Skin epidermis (tissue), 12 donors: ENCODE data around the gene STEEP1.

Experiments used
- H3K27ac ChIP-seq, 21 experiments: fragments of 200-600 bp; sonication (generic) in 11 of 21; one replicate each; pipeline ENCODE4 v1.5.0; 2020; ENCODE audit warnings: mild to moderate bottlenecking in 3 of 21, inconsistent platforms in 2 of 21, moderate library complexity in 2 of 21
- H3K4me3 ChIP-seq, 7 experiments: fragments of 200-600 bp; sonication (generic) in 2 of 7; one replicate each; pipeline ENCODE4 v1.5.0; 2020; ENCODE audit warnings: inconsistent platforms in 2 of 7, mild to moderate bottlenecking in 2 of 7, moderate library complexity in 1 of 7

The STEEP1 gene

DNA sequence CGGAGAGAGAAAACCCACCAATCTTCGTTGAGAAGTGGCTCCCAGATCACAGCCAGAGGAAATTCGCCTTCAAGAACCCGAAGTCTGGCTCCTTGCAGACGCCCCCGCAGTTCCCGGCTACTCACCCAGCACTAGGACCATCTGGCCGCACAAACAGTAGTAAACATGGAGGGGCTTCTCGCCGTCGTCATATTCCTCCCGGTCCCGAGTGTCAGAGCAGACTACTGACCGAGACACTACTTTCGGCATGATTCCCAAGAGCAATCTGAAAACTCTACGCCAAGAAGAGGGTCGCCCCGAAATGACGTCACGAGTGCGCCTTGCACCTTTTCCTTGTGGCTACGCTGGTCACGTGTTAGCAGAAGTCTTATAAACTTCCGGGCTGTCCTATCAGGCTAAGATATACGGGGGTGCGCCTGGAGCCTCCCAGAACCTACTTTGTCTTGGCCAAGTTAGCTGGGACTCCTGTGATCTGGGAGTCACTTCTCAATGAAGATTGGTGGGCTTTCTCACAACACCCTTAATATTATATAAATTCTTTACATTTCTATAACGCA, at the start of gene STEEP1:
Gene STEEP1, minus strand, starts transcription at position 303 of the 557 bp plus-strand sequence. Its CDS starts 54 bp downstream, at position 249.
- peak within 1 kb of the TSS in 19 of 21 experiments; percentile 37 to 81 (median 75) for H3K27ac ChIP-seq
- H3K4me3 ChIP-seq: peak within 1 kb of the TSS; percentile 45 to 66 (median 49)

DNA sequence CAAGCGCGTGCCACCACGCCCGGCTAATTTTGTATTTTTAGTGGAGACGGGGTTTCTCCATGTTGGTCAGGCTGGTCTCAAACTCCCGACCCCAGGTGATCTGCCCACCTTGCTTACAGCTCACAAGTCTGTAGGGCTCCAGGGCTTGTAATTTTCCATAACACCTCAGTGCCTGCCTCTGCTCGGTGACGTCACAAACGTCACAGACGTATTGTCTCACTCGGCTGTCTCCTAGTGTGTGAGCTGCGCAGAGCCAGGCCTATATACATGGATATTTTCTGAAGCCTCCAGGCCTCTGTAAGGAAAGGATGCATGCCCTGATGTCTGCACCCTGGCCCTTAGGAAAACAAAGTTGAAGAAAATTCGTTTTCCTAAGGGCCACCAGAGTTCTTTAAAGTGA, 49.6 kb upstream of the STEEP1 start:
- Histone ChIP-seq H3K4me3 (no peak overlapping the region), H3K27ac (no peak overlapping the region)

DNA sequence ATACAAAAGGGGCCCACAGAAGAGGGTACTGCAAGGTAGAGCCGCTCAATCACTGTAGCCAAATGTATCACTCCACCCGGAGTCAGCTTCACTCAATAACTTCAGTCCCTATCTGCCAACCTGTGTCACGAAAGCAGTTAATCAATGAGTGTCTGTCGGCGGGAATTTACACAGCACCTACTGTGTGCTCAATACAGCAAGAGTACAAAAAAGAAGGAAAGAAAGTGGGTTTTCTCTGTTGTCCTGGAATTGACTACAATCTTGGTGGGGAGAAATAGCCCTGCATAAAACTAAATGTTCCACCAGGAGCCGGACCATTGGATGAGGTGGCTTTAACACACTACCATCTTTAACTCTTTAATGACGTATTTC, 41.8 kb upstream of the STEEP1 start:
- peak overlapping the region in 6 of 7 experiments; percentile 49 to 73 (median 68) for H3K4me3 ChIP-seq
- H3K27ac ChIP-seq: peak overlapping the region in 19 of 21 experiments; percentile 69 to 93 (median 84)

DNA sequence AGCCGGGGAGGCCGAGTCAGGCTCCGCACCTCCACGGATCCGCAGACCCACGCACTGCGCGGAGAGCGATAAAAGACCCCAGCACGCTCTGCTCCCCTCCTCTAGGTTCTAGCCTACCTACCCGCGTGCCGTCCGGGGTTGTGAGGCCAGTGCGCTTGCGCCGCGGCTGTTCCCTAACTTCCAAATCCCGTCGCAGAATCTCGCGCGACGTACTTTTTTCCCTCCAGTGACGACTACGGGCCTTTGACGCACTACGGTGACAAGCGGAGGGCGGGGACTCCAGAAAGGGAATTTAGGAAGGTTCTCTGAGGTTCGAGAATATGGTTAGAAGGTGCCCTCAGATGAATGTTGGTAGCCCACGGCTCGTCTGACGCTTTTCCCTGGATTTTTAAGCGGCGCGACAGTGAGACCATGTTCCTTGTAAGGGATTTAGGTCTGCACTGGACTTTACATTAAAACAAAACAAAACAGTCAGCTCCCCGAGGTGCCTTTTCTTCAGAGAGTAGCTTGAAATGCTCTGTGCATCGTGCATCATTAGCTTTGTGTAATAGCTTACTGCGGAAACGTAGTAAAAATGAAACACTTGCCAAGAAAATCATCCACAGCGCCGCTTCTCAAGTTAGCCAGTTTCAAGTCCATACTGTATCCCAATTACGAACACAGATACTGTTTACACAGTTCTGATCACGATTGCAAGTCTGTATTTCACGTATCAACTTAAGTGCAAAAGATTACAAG, 41.2 kb upstream of the STEEP1 start, which contains the start of gene NKRF:
Gene NKRF, minus strand, starts transcription at position 145 of the 738 bp plus-strand sequence.
- peak within 1 kb of the TSS; percentile 63 to 93 (median 84) for H3K27ac ChIP-seq

GRCh38 chrX:119605464-119606279, 40.5 kb upstream of the STEEP1 start:
- H3K27ac ChIP-seq: peak overlapping the region; percentile 63 to 93 (median 84)
- peak overlapping the region; percentile 49 to 73 (median 67) for H3K4me3 ChIP-seq

More for the DNA sequence above, 41.2 kb upstream of the STEEP1 start, which contains the start of gene NKRF:
- peak within 1 kb of the TSS; percentile 49 to 73 (median 67) for H3K4me3 ChIP-seq

GRCh38 chrX:119604766-119605463, 39.7 kb upstream of the STEEP1 start:
- Histone ChIP-seq H3K4me3 (peak overlapping the region; percentile 49 to 73 (median 67)), H3K27ac (peak overlapping the region in 12 of 21 experiments; percentile 8 to 93 (median 88))

DNA sequence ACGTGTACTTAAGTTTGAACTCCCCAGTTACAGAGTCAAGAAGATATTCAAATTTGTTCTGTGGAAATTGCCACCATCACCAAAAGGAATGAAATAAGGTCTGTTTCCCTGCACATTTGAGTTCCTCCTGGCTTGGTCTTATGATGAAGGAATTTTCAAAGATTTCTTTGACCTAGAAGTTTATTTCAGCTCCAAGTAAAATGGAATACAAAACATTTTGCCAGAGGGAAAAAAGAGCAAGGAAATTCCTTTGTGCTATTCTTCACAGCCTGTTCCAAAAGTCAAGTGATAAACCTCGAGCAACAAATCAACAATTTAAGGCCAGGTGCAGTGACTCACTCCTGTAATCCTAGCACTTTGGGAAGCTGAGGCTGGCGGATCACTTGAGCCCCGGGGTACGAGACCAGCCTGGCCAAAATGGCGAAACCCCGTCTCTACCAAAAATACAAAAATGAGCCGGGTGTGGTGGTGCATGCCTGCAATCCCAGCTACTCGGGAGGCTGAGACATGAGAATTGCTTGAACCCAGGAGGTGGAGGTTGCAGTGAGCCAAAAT, 37.6 kb upstream of the STEEP1 start:
- H3K4me3 ChIP-seq: no peak overlapping the region
- no peak overlapping the region for H3K27ac ChIP-seq

- no peak overlapping the region for H3K27ac ChIP-seq
- H3K4me3 ChIP-seq: no peak overlapping the region
Measured at GRCh38 chrX:119589810-119590209, 24.6 kb upstream of the STEEP1 start.

- H3K27ac ChIP-seq: no peak overlapping the region
- no peak overlapping the region for H3K4me3 ChIP-seq
Measured at GRCh38 chrX:119583431-119584059, 18.3 kb upstream of the STEEP1 start.

DNA sequence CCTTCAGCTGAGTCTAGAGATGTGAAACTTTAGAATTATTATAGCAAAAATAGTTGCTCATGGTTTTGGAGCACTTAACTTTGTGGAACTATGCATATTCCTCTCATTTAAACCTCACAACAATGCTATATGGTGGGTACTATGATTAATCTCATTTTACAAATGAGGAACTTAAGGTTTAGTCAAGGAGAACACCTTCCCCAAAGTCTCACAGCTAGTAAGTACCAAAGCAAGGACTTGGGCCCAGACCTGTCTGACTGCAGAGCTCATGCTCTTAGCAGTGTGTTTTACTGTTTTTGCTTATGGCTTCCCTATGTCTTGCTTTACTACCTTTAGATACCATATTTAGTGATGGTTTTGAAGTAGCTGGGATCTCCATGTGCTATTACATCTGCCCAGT, 14.2 kb upstream of the STEEP1 start:
- Histone ChIP-seq H3K27ac (no peak overlapping the region), H3K4me3 (no peak overlapping the region)

GRCh38 chrX:119574394-119575266, 9.4 kb upstream of the STEEP1 start, which contains the start of gene UBE2A:
UBE2A (plus strand) TSS chrX:119574563; CDS start chrX:119574712, 149 bp downstream.
- Histone ChIP-seq H3K27ac (peak within 1 kb of the TSS; percentile 45 to 95 (median 88)), H3K4me3 (peak within 1 kb of the TSS; percentile 60 to 78 (median 65))

- H3K4me3 ChIP-seq: peak overlapping the region; percentile 60 to 78 (median 65)
- H3K27ac ChIP-seq: peak overlapping the region; percentile 45 to 95 (median 88)
Measured at GRCh38 chrX:119573840-119574393, 8.7 kb upstream of the STEEP1 start.

GRCh38 chrX:119573222-119573621, 8.0 kb upstream of the STEEP1 start:
- H3K4me3 ChIP-seq: peak overlapping the region in 2 of 7 experiments; percentile 65 to 71
- H3K27ac ChIP-seq: peak overlapping the region in 7 of 21 experiments; percentile 85 to 94 (median 87)

GRCh38 chrX:119570351-119570835, 5.2 kb upstream of the STEEP1 start:
- Histone ChIP-seq H3K4me3 (no peak overlapping the region), H3K27ac (no peak overlapping the region)

DNA sequence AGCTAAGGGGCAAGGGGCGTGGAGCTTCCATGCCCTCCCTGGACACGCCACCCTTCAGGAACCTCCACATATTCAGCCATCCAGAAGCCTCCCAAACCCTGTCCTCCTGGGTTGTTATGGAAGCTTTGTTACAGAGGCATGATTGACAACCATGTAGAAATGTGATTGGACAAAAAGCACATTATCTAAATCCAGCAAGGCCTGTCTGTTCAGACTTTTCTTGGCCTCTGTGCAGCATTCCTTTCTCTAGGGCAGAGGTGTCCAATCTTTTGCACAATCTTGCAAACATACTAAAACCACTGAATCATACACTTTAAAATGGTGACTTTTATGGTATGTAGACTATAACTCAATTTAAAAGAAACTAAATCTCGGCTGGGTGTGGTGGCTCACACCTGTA, 12.7 kb downstream of the STEEP1 start:
- H3K4me3 ChIP-seq: no peak overlapping the region
- no peak overlapping the region for H3K27ac ChIP-seq

DNA sequence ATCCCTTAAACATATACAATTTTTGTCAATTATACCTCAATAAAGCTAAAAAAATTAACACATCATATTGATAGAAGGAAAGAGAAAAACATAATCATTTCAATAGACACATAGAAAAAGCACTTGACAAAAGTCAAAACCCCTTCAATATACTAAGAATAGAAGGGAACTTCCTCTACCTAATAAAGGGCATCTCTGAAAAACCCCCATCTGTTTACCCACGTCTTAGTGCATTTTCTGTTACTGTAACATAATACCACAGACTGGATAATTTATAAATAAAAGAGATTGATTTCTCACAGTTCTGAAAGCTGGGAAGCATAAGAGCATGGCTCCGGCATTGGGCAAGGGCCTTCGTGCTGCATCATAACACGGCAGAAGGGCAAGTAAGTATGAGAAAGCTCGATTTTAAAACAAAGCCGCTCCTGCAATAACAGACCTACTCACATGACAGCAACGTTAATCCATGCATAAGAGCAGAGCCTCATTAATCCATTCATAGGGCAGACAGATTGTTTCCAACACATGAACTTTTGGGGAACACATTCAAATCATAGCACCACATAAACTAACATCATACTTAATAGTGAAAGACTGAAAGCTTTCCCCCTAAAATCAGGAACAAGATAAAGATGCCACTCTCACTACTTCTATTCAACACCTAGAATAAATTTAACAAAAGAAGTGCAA, 15.7 kb downstream of the STEEP1 start:
- Histone ChIP-seq H3K4me3 (no peak overlapping the region), H3K27ac (no peak overlapping the region)

DNA sequence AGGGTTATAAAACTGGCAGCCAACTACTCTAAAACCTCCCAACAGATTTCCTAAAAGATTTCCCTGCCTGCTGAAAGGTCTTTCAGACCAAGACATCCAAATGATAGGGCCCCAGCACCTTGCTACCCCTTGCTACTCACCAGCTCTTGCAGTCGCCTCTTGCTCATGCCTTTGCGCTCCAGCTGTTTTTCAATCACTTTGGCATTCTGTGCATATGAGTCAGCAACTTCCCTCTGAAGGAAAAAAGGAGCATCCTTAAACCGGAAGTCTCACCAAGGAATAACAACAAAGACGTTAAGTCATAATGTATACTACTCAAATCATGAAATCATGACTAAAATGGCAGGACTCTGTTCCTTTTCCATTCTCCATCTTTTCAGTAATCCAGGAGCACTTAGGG, 24.0 kb downstream of the STEEP1 start:
- no peak overlapping the region for H3K4me3 ChIP-seq

More for the DNA sequence above, 24.0 kb downstream of the STEEP1 start:
- no peak overlapping the region for H3K27ac ChIP-seq
